WTC11 (cell line): ENCODE data around the gene DMRTB1. TPM values are rescaled to one million over a fixed set of nuclear protein-coding genes. Genes with fewer than 3 reads are reported as not detected.

Experiments used
- ATAC-seq: fragments of 200-7000 bp; cut with Tn5 transposase; 2 replicates; pipeline ENCODE4 v1.10.0; 2021; ENCODE audit warnings: mild to moderate bottlenecking, moderate library complexity
- CTCF ChIA-PET: fragments of 300-600 bp; sonication (Branson Sonifier 250); formaldehyde crosslinking; loops from one replicate; lab custom pipeline; 2021; ENCODE audit warnings: antibody characterized with exemption; lab: Charles Lee
- POLR2A ChIA-PET: fragments of 350-600 bp; sonication (Branson Sonifier 250); formaldehyde crosslinking; loops from one replicate; lab custom pipeline; 2021; ENCODE audit warnings: antibody characterized with exemption; lab: Charles Lee
- DNase-seq: peaks from one replicate; pipeline ENCODE4 v3.0.0; 2021; ENCODE audit warnings: low spot score
- H3K27ac Mint-ChIP-seq: 2 replicates; pipeline ENCODE4 v1.8.0; 2021; ENCODE audit warnings: mixed read lengths
- H3K27me3 Mint-ChIP-seq: 2 replicates; pipeline ENCODE4 v1.8.0; 2021; ENCODE audit warnings: low read depth, mild to moderate bottlenecking, moderate library complexity, mixed read lengths
- H3K36me3 Mint-ChIP-seq: 2 replicates; pipeline ENCODE4 v1.8.0; 2021; ENCODE audit warnings: mixed read lengths
- H3K4me1 Mint-ChIP-seq: 2 replicates; pipeline ENCODE4 v1.8.0; 2022; ENCODE audit warnings: mixed read lengths
- H3K4me3 Mint-ChIP-seq: 2 replicates; pipeline ENCODE4 v1.8.0; 2021; ENCODE audit warnings: mild to moderate bottlenecking, moderate library complexity, mixed read lengths
- H3K9me3 Mint-ChIP-seq: 2 replicates; pipeline ENCODE4 v1.8.0; 2021; ENCODE audit warnings: mixed read lengths
- ARID4B ChIP-seq: sonication (generic); formaldehyde crosslinking; IDR thresholded peaks from 2 replicates; pipeline ENCODE4 v1.8.0; 2023; ENCODE audit warnings: missing genetic modification reagents, mild to moderate bottlenecking, borderline replicate concordance
- ATF6 ChIP-seq: sonication (generic); formaldehyde crosslinking; IDR thresholded peaks from 2 replicates; pipeline ENCODE4 v1.8.1; 2023; ENCODE audit warnings: mild to moderate bottlenecking, missing genetic modification reagents
- CBFB ChIP-seq: sonication (generic); formaldehyde crosslinking; IDR thresholded peaks from 2 replicates; pipeline ENCODE4 v1.8.1; 2022; ENCODE audit warnings: mild to moderate bottlenecking, low read depth, missing genetic modification reagents
- CREM ChIP-seq: sonication (generic); formaldehyde crosslinking; IDR thresholded peaks from 2 replicates; pipeline ENCODE4 v1.8.1; 2022; ENCODE audit warnings: mild to moderate bottlenecking, missing genetic modification reagents, moderate library complexity
- ELF4 ChIP-seq: sonication (generic); formaldehyde crosslinking; IDR thresholded peaks from 2 replicates; pipeline ENCODE4 v1.8.1; 2022; ENCODE audit warnings: low read depth, mild to moderate bottlenecking, moderate library complexity, missing genetic modification reagents
- FOXK1 ChIP-seq: sonication (generic); formaldehyde crosslinking; IDR thresholded peaks from 2 replicates; pipeline ENCODE4 v1.8.0; 2022; ENCODE audit warnings: mild to moderate bottlenecking, moderate library complexity, missing genetic modification reagents
- JUN ChIP-seq: sonication (generic); formaldehyde crosslinking; IDR thresholded peaks from 2 replicates; pipeline ENCODE4 v1.8.0; 2023; ENCODE audit warnings: mild to moderate bottlenecking, missing genetic modification reagents
- KAT7 ChIP-seq: sonication (generic); formaldehyde crosslinking; IDR thresholded peaks from 2 replicates; pipeline ENCODE4 v1.8.1; 2023; ENCODE audit warnings: missing genetic modification reagents, mild to moderate bottlenecking, borderline replicate concordance
- OVOL2 ChIP-seq: fragments of 250-450 bp; sonication (Bioruptor Pico); IDR thresholded peaks from 2 replicates; pipeline ENCODE4 v1.9.0; 2021; ENCODE audit warnings: mild to moderate bottlenecking, borderline replicate concordance
- PREB ChIP-seq: sonication (generic); formaldehyde crosslinking; IDR thresholded peaks from 2 replicates; pipeline ENCODE4 v1.8.1; 2022; ENCODE audit warnings: mild to moderate bottlenecking, missing genetic modification reagents, moderate library complexity, borderline replicate concordance
- PRRX2 ChIP-seq: fragments of 250-450 bp; sonication (Bioruptor Pico); IDR thresholded peaks from 2 replicates; pipeline ENCODE4 v1.8.0; 2021; ENCODE audit warnings: mild to moderate bottlenecking
- TCF7 ChIP-seq: sonication (generic); formaldehyde crosslinking; IDR thresholded peaks from 2 replicates; pipeline ENCODE4 v1.8.0; 2022; ENCODE audit warnings: mild to moderate bottlenecking, low read depth, missing genetic modification reagents, moderate library complexity
- USF1 ChIP-seq: sonication (generic); formaldehyde crosslinking; IDR thresholded peaks from 2 replicates; pipeline ENCODE4 v1.8.0; 2022; ENCODE audit warnings: mild to moderate bottlenecking, missing genetic modification reagents
- ZNF121 ChIP-seq: sonication (generic); formaldehyde crosslinking; IDR thresholded peaks from 2 replicates; pipeline ENCODE4 v1.8.0; 2023; ENCODE audit warnings: missing genetic modification reagents
- ZNF512 ChIP-seq: sonication (generic); formaldehyde crosslinking; IDR thresholded peaks from 2 replicates; pipeline ENCODE4 v1.8.1; 2022; ENCODE audit warnings: missing genetic modification reagents, borderline replicate concordance
- ZNF532 ChIP-seq: fragments of 250-450 bp; sonication (Bioruptor Pico); IDR thresholded peaks from 2 replicates; pipeline ENCODE4 v1.9.0; 2021; ENCODE audit warnings: mild to moderate bottlenecking, borderline replicate concordance
- total RNA-seq: library from RNA; stranded (reverse); gene quantifications from 3 replicates; pipeline ENCODE4 v1.2.3, GENCODE V29; 2021

Gene DMRTB1
- total RNA-seq, 1 experiment from 2014 or later = 0.17 TPM

- ChIA-PET POLR2A (no interaction called here), CTCF (no interaction called here)
- H3K9me3 Mint-ChIP-seq = no peaks in the 10 kb centered on the region
- ATAC-seq (no peak), DNase-seq (no peak)
- H3K27ac Mint-ChIP-seq = no peak overlapping the region
- no peak overlapping the region for H3K4me3 Mint-ChIP-seq
- TF ChIP-seq FOXK1 (CRISPR knock-in tag) (no peak), ARID4B (no peak), ZNF532 (CRISPR knock-in tag) (no peak), ZNF121 (CRISPR knock-in tag) (no peak), ATF6 (CRISPR knock-in tag) (no peak), PREB (CRISPR knock-in tag) (no peak), KAT7 (CRISPR knock-in tag) (no peak), JUN (CRISPR knock-in tag) (no peak), CREM (CRISPR knock-in tag) (no peak), ELF4 (CRISPR knock-in tag) (no peak), PRRX2 (CRISPR knock-in tag) (no peak), CBFB (CRISPR knock-in tag) (no peak), OVOL2 (CRISPR knock-in tag) (no peak), USF1 (CRISPR knock-in tag) (no peak), ZNF512 (no peak), TCF7 (CRISPR knock-in tag) (no peak)
- H3K4me1 Mint-ChIP-seq = peaks cover 15% of the 10 kb centered on the region
- no peaks in the 10 kb centered on the region for H3K27me3 Mint-ChIP-seq
- H3K36me3 Mint-ChIP-seq = no peaks in the 10 kb centered on the region
Measured at GRCh38 chr1:53505891-53506290, 46.7 kb downstream of the DMRTB1 start.
